Thoracic aorta (tissue), 2 donors: ENCODE data around the gene PROKR2. TPM values are rescaled to one million over a fixed set of nuclear protein-coding genes. Genes with fewer than 3 reads are reported as not detected.

Experiments
- ATAC-seq: fragments of 150-250 bp; one replicate; pipeline ENCODE4 v1.8.0; 2017; ENCODE audit warnings: low read depth; ENCODE audit not compliant: insufficient number of reproducible peaks, low FRiP score
- DNase-seq: peaks from one replicate; pipeline ENCODE4 v3.0.0-alpha.2; 2020; ENCODE audit warnings: low spot score
- H3K27ac ChIP-seq, 2 donors: fragments of 200-600 bp; sonication (generic); 1 replicate in 1 of 2; 2 replicates in 1 of 2; pipeline ENCODE4 v1.5.1; 2016; ENCODE audit warnings: mild to moderate bottlenecking in 2 of 2, moderate library complexity in 2 of 2
- H3K27me3 ChIP-seq: fragments of 200-600 bp; sonication (generic); replicated peaks from 2 replicates; pipeline ENCODE4 v1.6.0; 2016; ENCODE audit warnings: mild to moderate bottlenecking; ENCODE audit not compliant: insufficient read depth
- H3K36me3 ChIP-seq: fragments of 200-600 bp; sonication (generic); one replicate; pipeline ENCODE4 v1.5.1; 2016
- H3K4me1 ChIP-seq, 2 donors: fragments of 200-600 bp; sonication (generic); 1 replicate in 1 of 2; 2 replicates in 1 of 2; pipeline versions ENCODE4 v1.5.1 to v1.6.0; 2016; ENCODE audit warnings: low read depth in 2 of 2, mild to moderate bottlenecking in 1 of 2; ENCODE audit not compliant: control insufficient read depth in 1 of 2
- H3K4me3 ChIP-seq: fragments of 200-600 bp; sonication (generic); 2 replicates; pipeline ENCODE4 v1.5.1; 2016; ENCODE audit warnings: mild to moderate bottlenecking
- H3K9me3 ChIP-seq: fragments of 200-600 bp; sonication (generic); 2 replicates; pipeline ENCODE4 v1.5.1; 2016
- CTCF ChIP-seq: fragments of 200-600 bp; sonication (generic); IDR thresholded peaks from one replicate; pipeline ENCODE4 v1.5.1; 2019; ENCODE audit warnings: antibody characterized with exemption
- total RNA-seq, 2 donors: library from RNA; depleted of rRNA; stranded (reverse); fragments of >200 nt; gene quantifications; one replicate each; pipeline versions ENCODE4 v1.1.0 to v1.2.3, GENCODE V29; 2016

Gene PROKR2
- total RNA-seq, 2 donors from 2014 or later = not detected

GRCh38 chr20:5342021-5342420, 25.3 kb upstream of the PROKR2 start:
- Histone ChIP-seq H3K4me1 (no peaks in the 10 kb centered on the region), H3K4me3 (no peak overlapping the region), H3K27me3 (no peaks in the 10 kb centered on the region), H3K9me3 (no peaks in the 10 kb centered on the region), H3K27ac (no peak overlapping the region), H3K36me3 (no peaks in the 10 kb centered on the region)
- DNase-seq (no peak), ATAC-seq (no peak)
- no peak for TF ChIP-seq CTCF

GRCh38 chr20:5331340-5331739, 14.6 kb upstream of the PROKR2 start:
- Histone ChIP-seq H3K27me3 (no peaks in the 10 kb centered on the region), H3K27ac (no peak overlapping the region), H3K4me3 (no peak overlapping the region), H3K36me3 (no peaks in the 10 kb centered on the region), H3K4me1 (no peaks in the 10 kb centered on the region), H3K9me3 (no peaks in the 10 kb centered on the region)
- DNase-seq = no peak
- no peak for TF ChIP-seq CTCF
- ATAC-seq = no peak

GRCh38 chr20:5328268-5328667, 11.5 kb upstream of the PROKR2 start:
- Histone ChIP-seq H3K27me3 (no peaks in the 10 kb centered on the region), H3K9me3 (no peaks in the 10 kb centered on the region), H3K4me1 (no peaks in the 10 kb centered on the region), H3K27ac (no peak overlapping the region), H3K36me3 (no peaks in the 10 kb centered on the region), H3K4me3 (no peak overlapping the region)
- DNase-seq (no peak), ATAC-seq (no peak)
- TF ChIP-seq CTCF = no peak

- Histone ChIP-seq H3K27me3 (no peaks in the 10 kb centered on the region), H3K4me3 (no peak overlapping the region), H3K4me1 (no peaks in the 10 kb centered on the region), H3K36me3 (no peaks in the 10 kb centered on the region), H3K9me3 (no peaks in the 10 kb centered on the region), H3K27ac (no peak overlapping the region)
- DNase-seq (no peak), ATAC-seq (no peak)
- no peak for TF ChIP-seq CTCF
These were observed 10.6 kb upstream of the PROKR2 start for GRCh38 chr20:5327356-5327755.

GRCh38 chr20:5315807-5316187, 957 bp downstream of the PROKR2 start:
- no peaks in the 10 kb centered on the region for H3K4me1 ChIP-seq
- no peaks in the 10 kb centered on the region for H3K9me3 ChIP-seq
- DNase-seq (no peak), ATAC-seq (no peak)
- H3K36me3 ChIP-seq = no peaks in the 10 kb centered on the region
- no peak overlapping the region for H3K4me3 ChIP-seq
- no peak for TF ChIP-seq CTCF
- no peak overlapping the region for H3K27ac ChIP-seq
- H3K27me3 ChIP-seq = no peaks in the 10 kb centered on the region
